Measurements from ENCODE around the gene C1GALT1. TPM values are rescaled to one million over a fixed set of nuclear protein-coding genes. Genes with fewer than 3 reads are reported as not detected.

Gene C1GALT1
- polyA plus RNA-seq, 1 donor (not counting 4 experiments of a cell fraction or from before 2014, with no cell fraction given) = 44.3 TPM

GRCh38 chr7:7231000-7231399 lies 48.7 kb downstream of the C1GALT1 start:
- no peaks in the 10 kb centered on the region for H3K9me1 ChIP-seq (ENCODE audit: control insufficient read depth, extremely low read depth, insufficient read depth, low read length)
- H3K27ac ChIP-seq (ENCODE audit: control insufficient read depth, insufficient read depth, low read length) = no peak overlapping the region
- no peaks in the 10 kb centered on the region for H4K20me1 ChIP-seq (ENCODE audit: control insufficient read depth, extremely low read depth, insufficient read depth, low read length)
- H3K4me2 ChIP-seq (ENCODE audit: control insufficient read depth, extremely low read depth, insufficient read depth, low read depth, low read length) = no peak overlapping the region
- no peak overlapping the region for H2AFZ ChIP-seq (ENCODE audit: control insufficient read depth, low read length)
- H3K4me3 ChIP-seq (ENCODE audit: control insufficient read depth in 2 of 3, extremely low read depth in 1 of 3, insufficient read depth in 2 of 3, low read depth in 1 of 3, low read length in 3 of 3) = no peak overlapping the region
- H3K79me2 ChIP-seq (ENCODE audit: control insufficient read depth, insufficient read depth, low read length) = peaks cover 25% of the 10 kb centered on the region
- dilution Hi-C loops (cut with MboI; ENCODE audit: extremely low pct_ligation_motif_present, low sequenced_read_pairs) = no loop called here
- DNase-seq (ENCODE audit: low read depth, low spot score) = no peak
- no peak for FAIRE-seq
- no peaks in the 10 kb centered on the region for H3K9me3 ChIP-seq (ENCODE audit: control insufficient read depth, low read depth, low read length)
- H3K9ac ChIP-seq (ENCODE audit: control insufficient read depth, extremely low read depth, insufficient read depth, low read length) = no peak overlapping the region
- no peaks in the 10 kb centered on the region for H3K27me3 ChIP-seq (ENCODE audit: control insufficient read depth, extremely low read depth, insufficient read depth, low read length)
- peaks cover 11% of the 10 kb centered on the region for H3K4me1 ChIP-seq (ENCODE audit: control insufficient read depth, extremely low read depth, insufficient read depth, low read length)
- H3K36me3 ChIP-seq (ENCODE audit: control insufficient read depth in 2 of 2, extremely low read depth in 1 of 2, insufficient read depth in 2 of 2, low read length in 2 of 2) = peaks cover 0 to 5% of the 10 kb centered on the region in 2 experiments
- TF ChIP-seq CTCF (optimal IDR thresholded peaks at IDR 0.05 in 1 of 3, IDR thresholded peaks at IDR 0.05 in 1 of 3, conservative IDR thresholded peaks at IDR 0.05 in 1 of 3; ENCODE audit: extremely low read depth in 1 of 3, insufficient read depth in 2 of 3, low read length in 3 of 3) = no peak
- TF ChIP-seq EZH2 (IDR thresholded peaks at IDR 0.05; ENCODE audit: low read length) = no peak

GRCh38 chr7:7231865-7232264 lies 49.5 kb downstream of the C1GALT1 start:
- H3K36me3 ChIP-seq (ENCODE audit: control insufficient read depth in 2 of 2, extremely low read depth in 1 of 2, insufficient read depth in 2 of 2, low read length in 2 of 2) = peaks cover 0 to 5% of the 10 kb centered on the region in 2 experiments
- no peak overlapping the region for H3K4me2 ChIP-seq (ENCODE audit: control insufficient read depth, extremely low read depth, insufficient read depth, low read depth, low read length)
- peaks cover 23% of the 10 kb centered on the region for H3K79me2 ChIP-seq (ENCODE audit: control insufficient read depth, insufficient read depth, low read length)
- H3K9me1 ChIP-seq (ENCODE audit: control insufficient read depth, extremely low read depth, insufficient read depth, low read length) = no peaks in the 10 kb centered on the region
- dilution Hi-C loops (cut with MboI; ENCODE audit: extremely low pct_ligation_motif_present, low sequenced_read_pairs) = no loop called here
- H3K4me1 ChIP-seq (ENCODE audit: control insufficient read depth, extremely low read depth, insufficient read depth, low read length) = peaks cover 14% of the 10 kb centered on the region
- H3K4me3 ChIP-seq (ENCODE audit: control insufficient read depth in 2 of 3, extremely low read depth in 1 of 3, insufficient read depth in 2 of 3, low read depth in 1 of 3, low read length in 3 of 3) = no peak overlapping the region
- no peak for FAIRE-seq
- H4K20me1 ChIP-seq (ENCODE audit: control insufficient read depth, extremely low read depth, insufficient read depth, low read length) = no peaks in the 10 kb centered on the region
- no peak overlapping the region for H3K9ac ChIP-seq (ENCODE audit: control insufficient read depth, extremely low read depth, insufficient read depth, low read length)
- DNase-seq (ENCODE audit: low read depth, low spot score) = no peak
- H3K27me3 ChIP-seq (ENCODE audit: control insufficient read depth, extremely low read depth, insufficient read depth, low read length) = no peaks in the 10 kb centered on the region
- H3K9me3 ChIP-seq (ENCODE audit: control insufficient read depth, low read depth, low read length) = no peaks in the 10 kb centered on the region
- H2AFZ ChIP-seq (ENCODE audit: control insufficient read depth, low read length) = no peak overlapping the region
- no peak for TF ChIP-seq EZH2 (IDR thresholded peaks at IDR 0.05; ENCODE audit: low read length)
- TF ChIP-seq CTCF (optimal IDR thresholded peaks at IDR 0.05 in 1 of 3, IDR thresholded peaks at IDR 0.05 in 1 of 3, conservative IDR thresholded peaks at IDR 0.05 in 1 of 3; ENCODE audit: extremely low read depth in 1 of 3, insufficient read depth in 2 of 3, low read length in 3 of 3) = no peak
- H3K27ac ChIP-seq (ENCODE audit: control insufficient read depth, insufficient read depth, low read length) = no peak overlapping the region

Data from keratinocyte (primary cell).